Cardiac fibroblast (primary cell): ENCODE results near the gene KYNU.

Experiments
- DNase-seq, 2 donors: peaks; one replicate each; pipeline versions ENCODE4 v3.0.0 to v3.0.0-alpha.2; 2010; ENCODE audit warnings: low read depth in 2 of 2
- H3K4me3 ChIP-seq, 2 donors: replicated peaks in 1 of 2; 1 replicate in 1 of 2; 2 replicates in 1 of 2; pipeline ENCODE4 v1.5.1; 2011; ENCODE audit warnings: low read depth in 2 of 2, low read length in 2 of 2, mild to moderate bottlenecking in 2 of 2, moderate library complexity in 1 of 2
- TF ChIP-seq, protein P1 (sequence below): IDR thresholded peaks from one replicate; pipeline ENCODE4 v1.5.1; 2011; ENCODE audit warnings: low read depth, mild to moderate bottlenecking, low read length, inconsistent platforms

The KYNU gene

DNA sequence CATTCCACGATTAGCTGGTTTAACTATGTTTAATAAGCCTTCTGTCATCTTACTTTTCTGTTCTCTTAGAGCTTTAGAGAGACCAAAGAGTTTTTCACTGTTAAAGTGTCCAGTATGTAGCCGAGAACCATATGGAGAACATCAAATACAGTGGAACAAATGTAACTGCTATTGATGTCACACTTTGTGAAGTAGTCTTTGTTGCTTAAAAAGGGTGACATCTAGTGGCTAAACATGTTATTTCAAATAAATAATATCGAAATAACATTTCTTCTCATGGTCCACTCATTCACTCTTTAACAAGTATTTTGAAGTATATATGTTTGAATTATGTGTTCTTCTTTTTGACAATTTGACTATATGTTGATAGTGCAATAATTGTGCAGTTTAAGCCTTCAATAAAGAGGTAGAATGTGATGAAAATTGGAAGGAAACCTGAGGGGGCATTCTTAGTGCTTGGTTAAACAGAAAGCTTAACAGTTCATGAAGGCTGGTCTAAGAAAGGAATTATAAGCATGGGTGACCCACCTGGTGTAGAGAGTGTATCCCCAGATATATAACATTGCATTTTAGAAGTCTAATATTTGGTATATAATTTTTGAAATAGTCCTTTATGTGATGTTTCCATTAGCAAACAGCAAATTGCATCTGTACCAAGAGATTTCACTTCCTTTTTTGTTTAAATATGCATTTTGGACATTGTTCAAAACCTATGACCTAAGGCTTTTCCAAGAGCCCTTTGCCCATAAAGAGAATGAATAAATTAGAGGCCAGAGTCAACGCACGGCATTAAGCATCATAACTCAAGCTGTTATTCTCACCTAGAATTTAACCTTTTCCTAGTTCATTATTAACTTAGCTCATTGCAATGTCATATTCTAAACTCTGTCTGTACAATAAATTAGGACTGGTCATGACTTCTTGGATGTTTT, 112.1 kb downstream of the KYNU start:
- no peak overlapping the region for H3K4me3 ChIP-seq
- TF ChIP-seq, protein P1, sequence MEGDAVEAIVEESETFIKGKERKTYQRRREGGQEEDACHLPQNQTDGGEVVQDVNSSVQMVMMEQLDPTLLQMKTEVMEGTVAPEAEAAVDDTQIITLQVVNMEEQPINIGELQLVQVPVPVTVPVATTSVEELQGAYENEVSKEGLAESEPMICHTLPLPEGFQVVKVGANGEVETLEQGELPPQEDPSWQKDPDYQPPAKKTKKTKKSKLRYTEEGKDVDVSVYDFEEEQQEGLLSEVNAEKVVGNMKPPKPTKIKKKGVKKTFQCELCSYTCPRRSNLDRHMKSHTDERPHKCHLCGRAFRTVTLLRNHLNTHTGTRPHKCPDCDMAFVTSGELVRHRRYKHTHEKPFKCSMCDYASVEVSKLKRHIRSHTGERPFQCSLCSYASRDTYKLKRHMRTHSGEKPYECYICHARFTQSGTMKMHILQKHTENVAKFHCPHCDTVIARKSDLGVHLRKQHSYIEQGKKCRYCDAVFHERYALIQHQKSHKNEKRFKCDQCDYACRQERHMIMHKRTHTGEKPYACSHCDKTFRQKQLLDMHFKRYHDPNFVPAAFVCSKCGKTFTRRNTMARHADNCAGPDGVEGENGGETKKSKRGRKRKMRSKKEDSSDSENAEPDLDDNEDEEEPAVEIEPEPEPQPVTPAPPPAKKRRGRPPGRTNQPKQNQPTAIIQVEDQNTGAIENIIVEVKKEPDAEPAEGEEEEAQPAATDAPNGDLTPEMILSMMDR, result peak; percentile 43
- DNase-seq, result peak; percentile 70 to 71

DNA sequence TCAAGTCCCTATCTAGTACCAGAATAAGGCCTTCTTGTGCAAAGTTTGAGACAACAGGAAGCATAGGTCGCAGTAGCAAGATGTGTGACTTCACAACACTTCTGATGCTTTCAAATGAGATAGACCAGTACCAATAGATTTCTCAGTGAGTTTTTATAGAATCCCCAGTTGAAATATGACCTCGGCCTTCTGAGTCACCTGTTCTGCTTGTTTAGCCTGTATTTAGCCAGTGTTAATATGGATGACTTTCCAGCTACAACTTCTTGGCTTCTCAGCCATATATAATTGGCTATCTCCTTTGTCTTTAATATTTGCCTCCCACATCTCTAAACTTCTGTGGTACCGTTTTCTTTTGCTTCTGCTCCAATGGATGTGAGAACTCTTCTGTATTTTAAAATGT, 113.8 kb downstream of the KYNU start:
- TF ChIP-seq, protein P1, result no peak
- H3K4me3 ChIP-seq, result no peak overlapping the region
- no peak for DNase-seq

DNA sequence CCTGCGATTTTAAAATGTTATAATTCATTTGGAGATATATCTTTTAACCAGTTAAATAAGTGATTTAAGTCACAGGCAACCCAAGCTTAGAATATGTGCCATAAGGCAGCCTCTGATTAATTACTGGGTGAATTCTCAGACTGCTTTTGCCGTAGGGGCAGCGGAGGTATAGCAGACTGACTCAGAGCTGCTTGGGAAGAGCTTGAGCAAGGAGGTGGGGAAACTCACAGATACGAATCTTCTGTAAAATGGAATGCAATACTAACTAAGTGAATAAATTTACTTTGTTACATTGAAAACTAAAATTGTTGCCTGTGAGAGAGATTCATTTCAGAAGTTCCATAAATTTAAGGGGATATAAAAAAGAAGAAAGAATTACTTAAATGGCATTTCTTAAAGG, 115.4 kb downstream of the KYNU start:
- TF ChIP-seq, protein P1, result no peak
- no peak overlapping the region for H3K4me3 ChIP-seq
- no peak for DNase-seq

DNA sequence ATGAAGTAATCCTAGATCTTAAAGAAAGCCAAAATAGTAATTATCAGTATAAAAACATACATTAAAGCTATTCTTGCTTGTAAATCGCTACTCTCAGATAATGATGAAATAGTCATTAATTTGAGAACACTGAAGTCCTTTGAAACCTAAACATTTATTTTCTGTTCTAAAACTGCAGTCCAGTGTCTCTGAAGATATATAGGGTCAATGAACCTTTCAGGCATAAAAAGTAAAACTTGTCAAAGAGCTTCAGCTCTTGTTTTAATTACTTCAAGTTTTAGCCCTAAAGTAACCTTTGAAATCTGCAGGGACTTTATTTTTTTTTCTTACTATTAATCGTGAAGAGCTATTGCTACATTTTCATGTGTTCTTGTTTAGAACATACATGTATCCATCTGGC, 116.3 kb downstream of the KYNU start:
- no peak for DNase-seq
- TF ChIP-seq, protein P1, result no peak
- H3K4me3 ChIP-seq, result no peak overlapping the region

DNA sequence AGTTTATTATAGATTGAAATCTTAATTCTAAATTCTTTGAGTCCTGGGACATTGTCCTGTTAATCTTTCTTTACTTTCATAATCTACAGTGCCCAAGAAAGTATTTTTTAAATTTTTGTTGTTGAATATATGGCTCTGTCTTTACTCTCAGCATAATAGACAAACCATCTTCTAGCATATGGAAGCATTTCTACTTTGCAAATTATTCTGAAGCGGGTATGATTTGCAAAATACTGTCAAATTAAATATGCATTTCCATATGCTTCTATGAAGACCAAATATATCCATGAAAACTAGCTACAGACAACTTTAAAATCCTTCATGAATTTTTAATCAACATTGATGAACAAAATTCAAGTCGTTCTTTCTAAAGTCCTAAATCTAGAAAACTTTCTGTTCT, 117.2 kb downstream of the KYNU start:
- no peak for DNase-seq
- H3K4me3 ChIP-seq, result no peak overlapping the region
- TF ChIP-seq, protein P1, result no peak

DNA sequence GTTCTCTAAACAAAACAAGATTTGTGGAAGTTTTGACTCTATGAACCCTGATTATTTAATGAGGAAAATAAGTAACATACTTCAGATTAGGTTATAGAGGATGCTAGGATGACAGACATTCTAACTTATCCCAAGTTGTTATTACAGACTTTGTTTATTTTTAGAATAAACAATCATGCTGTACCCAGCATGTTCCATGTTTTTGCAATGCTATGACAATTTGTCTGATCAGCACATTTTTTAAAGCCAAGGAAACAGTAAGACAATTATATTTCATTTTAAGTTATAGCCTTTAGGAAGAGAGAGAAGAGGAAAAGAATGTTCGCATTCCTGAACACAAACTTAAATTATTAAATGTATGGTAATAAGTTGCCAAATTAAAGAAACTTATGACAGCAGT, 119.8 kb downstream of the KYNU start:
- TF ChIP-seq, protein P1, result no peak

More for the DNA sequence above, 119.8 kb downstream of the KYNU start:
- H3K4me3 ChIP-seq, result no peak overlapping the region
- no peak for DNase-seq
